GM13977 (cell line): ENCODE measurements around the gene PDE4D.
"Not testable (repeated sequence)": the region's sequence is repeated elsewhere in the genome, so short reads cannot be mapped to it uniquely, and the experiment has no call there.

Experiments
- DNase-seq: peaks from one replicate; pipeline ENCODE4 v3.0.0; 2012; ENCODE audit warnings: low spot score
- in situ Hi-C: fragments of 300-500 bp; cut with MboI; formaldehyde crosslinking; loops from one replicate; pipeline ENCODE4 v1.12.0; 2022; ENCODE audit warnings: low sequenced_read_pairs, low pct_unique_long_range_greater_than_20kb, mixed read lengths, inconsistent platforms; ENCODE audit not compliant: unreplicated experiment
- TF ChIP-seq, protein P1 (sequence below): IDR thresholded peaks from 2 replicates; pipeline ENCODE4 v1.5.1; 2012; ENCODE audit warnings: mild to moderate bottlenecking, control low read depth; ENCODE audit not compliant: insufficient read depth; ENCODE audit errors: extremely low read depth, missing control alignments

The PDE4D gene

DNA sequence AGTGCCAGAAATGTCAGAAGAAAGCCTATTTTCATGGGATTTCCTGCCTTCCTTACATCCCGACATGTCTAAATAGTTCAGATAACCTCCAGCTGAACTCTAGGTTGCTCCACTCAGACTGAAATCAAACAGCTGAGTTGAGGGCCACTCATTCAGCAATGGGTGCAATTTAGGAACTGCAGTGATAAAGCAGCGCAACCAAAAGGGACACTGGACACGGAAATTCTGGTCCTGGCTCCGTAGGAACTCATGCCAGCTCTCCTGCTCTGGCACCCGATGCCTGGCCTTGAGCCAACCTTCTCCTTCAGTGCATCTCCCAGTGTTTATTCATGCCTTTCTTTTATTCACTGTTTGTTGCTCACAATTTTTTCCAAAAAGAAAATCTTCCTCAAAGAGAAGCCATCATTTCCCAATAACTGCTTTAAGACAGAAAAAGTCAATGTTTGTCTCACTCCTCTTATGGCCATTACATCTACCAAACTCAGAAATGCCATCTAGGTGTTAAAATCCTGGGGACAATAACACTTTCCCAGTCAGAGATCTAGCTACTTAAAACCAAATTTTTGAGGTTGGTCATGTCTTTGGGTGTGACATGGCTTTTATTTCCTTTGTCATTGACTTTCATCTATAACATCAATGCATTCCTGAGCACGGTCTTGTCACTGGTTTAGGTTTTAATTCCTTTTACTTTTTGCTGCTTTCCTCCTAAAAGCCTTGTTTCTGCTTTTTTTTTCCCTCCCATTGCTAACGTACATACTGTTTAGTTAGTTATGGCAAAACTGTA lies 126.9 kb downstream of the PDE4D start:
- in situ Hi-C loops, result no loop called here

DNA sequence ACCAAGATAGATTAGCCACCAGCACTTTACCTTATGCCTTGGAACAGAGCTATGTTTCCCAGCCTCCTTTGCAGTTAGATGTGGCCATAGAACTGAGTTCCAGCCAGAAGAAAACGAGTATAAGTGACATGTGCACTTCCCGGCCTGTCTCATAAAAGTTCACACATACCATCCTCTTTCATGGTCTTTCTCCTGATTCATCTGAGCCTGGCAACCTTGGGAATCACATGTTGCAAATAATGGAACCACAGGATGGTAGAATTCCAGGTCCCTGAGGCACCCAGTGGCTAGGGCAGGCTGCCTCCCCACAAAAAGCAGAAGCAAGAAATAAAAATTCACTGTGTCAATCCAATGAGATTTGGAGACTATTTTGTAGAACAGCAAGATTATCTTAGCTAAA lies 128.1 kb downstream of the PDE4D start:
- TF ChIP-seq, protein P1, sequence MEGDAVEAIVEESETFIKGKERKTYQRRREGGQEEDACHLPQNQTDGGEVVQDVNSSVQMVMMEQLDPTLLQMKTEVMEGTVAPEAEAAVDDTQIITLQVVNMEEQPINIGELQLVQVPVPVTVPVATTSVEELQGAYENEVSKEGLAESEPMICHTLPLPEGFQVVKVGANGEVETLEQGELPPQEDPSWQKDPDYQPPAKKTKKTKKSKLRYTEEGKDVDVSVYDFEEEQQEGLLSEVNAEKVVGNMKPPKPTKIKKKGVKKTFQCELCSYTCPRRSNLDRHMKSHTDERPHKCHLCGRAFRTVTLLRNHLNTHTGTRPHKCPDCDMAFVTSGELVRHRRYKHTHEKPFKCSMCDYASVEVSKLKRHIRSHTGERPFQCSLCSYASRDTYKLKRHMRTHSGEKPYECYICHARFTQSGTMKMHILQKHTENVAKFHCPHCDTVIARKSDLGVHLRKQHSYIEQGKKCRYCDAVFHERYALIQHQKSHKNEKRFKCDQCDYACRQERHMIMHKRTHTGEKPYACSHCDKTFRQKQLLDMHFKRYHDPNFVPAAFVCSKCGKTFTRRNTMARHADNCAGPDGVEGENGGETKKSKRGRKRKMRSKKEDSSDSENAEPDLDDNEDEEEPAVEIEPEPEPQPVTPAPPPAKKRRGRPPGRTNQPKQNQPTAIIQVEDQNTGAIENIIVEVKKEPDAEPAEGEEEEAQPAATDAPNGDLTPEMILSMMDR, result no peak
- in situ Hi-C loops, result no loop called here
- DNase-seq, result no peak

More for the DNA sequence above, 126.9 kb downstream of the PDE4D start:
- DNase-seq, result no peak
- TF ChIP-seq, protein P1, result no peak

DNA sequence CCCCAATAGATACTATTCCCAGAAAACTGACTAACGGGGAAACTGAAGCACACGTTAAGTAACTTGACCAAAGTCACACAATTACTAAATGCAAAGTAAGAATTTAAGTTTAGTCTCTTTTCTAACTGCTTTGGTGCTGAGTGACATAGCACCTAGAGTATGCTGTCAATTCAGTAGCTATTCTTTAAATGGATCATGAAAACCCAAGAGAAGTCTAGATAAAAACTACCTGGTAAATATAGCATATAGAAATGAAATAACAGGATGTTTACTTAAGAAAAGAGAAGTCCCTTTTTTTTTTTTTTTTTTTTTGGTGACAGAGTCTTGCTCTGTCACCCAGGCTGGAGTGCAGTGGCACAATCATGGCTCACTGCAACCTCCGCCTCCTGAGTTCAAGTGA lies 129.2 kb downstream of the PDE4D start:
- no peak for DNase-seq
- TF ChIP-seq, protein P1, result no peak
- in situ Hi-C loops, result no loop called here

DNA sequence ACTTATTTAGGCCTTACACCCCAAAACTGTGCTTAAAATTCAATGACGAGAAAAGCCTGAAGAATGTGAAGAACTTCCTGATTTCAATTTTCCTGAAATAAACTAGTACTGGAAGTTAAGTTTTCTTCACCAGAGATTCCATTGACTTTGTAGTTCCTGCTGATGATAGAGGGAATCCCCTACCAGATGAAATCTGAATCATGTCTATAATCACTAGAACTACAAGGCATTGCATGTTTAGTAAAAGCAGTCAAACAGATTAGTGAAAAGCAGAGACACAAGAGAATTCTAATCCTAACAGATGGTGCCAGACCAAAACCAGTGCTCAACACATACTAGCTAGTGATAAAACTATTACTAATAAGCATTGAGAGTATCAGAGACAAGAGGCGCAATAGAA lies 130.0 kb downstream of the PDE4D start:
- DNase-seq, result no peak
- in situ Hi-C loops, result no loop called here
- TF ChIP-seq, protein P1, result no peak

DNA sequence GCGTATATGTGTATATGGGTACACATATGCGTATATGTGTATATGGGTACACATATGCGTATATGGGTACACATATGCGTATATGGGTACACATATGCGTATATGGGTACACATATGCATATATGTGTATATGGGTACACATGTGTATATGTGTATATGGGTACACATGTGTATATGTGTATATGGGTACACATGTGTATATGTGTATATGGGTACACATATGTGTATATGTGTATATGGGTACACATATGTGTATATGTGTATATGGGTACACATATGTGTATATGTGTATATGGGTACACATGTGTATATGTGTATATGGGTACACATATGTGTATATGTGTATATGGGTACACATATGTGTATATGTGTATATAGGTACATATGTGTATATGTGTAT lies 131.3 kb downstream of the PDE4D start:
- in situ Hi-C loops, DNase-seq: not testable (repeated sequence)

DNA sequence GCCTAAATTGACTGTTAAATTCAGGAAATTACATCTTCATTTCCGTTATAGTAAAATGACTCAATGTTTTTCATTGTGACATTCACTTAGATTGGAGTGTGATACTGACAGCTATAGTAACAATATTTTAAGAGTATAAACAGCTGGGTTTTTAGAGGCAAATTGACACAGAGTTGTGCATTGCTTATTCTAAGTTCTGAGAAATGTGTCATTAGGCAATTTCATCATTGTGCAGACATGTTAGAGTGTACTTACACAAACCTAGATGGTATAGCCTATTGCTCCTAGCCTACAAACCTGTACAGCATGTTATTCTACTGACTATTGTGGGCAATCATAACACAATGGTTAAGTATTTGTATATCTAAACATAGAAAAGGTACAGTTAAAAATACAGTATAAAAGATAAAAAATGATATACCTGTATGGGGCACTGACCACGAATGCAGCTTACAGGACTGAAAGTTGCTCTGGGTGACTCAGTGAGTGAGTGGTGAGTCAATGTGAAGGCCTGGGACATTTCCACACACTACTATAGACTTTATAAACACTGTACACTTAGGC lies 132.7 kb downstream of the PDE4D start:
- TF ChIP-seq, protein P1, result no peak
- DNase-seq, result no peak
- in situ Hi-C loops, result no loop called here

DNA sequence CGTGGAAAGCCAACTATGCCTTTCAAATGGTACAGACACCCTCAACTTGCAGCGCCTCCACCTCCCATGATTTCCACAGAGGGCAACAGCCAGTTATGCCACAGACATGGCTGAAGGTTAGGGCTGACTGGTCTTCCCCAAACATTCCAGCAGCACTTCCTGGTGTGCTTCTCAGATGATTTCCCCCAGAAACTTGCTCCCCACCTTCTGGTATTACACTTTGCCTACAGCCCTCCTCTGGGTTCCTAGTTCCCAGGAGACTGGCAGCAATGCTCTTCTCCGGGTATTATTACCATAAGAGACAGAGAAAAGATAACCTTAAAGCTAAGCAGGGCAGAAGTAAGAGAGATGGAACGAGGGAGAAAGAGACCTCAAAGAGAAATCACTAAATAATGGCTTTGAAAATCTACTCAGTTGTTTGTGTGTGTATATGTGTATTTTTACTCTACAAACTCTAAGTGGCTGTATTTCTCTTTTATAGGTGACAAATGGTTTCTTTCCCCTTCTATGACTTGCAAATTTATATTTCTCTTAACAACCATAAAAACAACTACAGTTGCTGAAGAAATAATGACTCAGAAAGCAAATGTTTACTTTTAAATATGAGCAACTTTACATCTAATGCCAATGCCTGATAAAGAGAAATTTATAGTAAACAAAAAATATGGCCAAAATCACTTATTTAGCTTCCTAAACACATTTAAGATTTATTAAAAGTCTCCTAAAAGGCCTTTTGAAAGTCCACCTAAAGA lies 133.8 kb downstream of the PDE4D start:
- no peak for DNase-seq
- TF ChIP-seq, protein P1, result no peak
- in situ Hi-C loops, result no loop called here
